Memory B cell (primary cell): Measurements from ENCODE around the gene MAP3K4.

ENCODE experiments used
- ATAC-seq: fragments of 150-1000 bp; cut with Tn5 transposase; 2 replicates; pipeline ENCODE4 v1.10.0; 2021; ENCODE audit warnings: low read depth, mild to moderate bottlenecking, moderate library complexity
- DNase-seq, 2 donors: peaks; one replicate each; pipeline ENCODE4 v3.0.0; 2022; ENCODE audit warnings: low spot score in 2 of 2
- H3K27ac Mint-ChIP-seq: one replicate; pipeline ENCODE4 v1.8.0; 2022; ENCODE audit warnings: mild to moderate bottlenecking, moderate library complexity, mixed read lengths
- H3K27me3 Mint-ChIP-seq: one replicate; pipeline ENCODE4 v1.8.0; 2022; ENCODE audit warnings: mixed read lengths
- H3K36me3 Mint-ChIP-seq: one replicate; pipeline ENCODE4 v1.8.0; 2022; ENCODE audit warnings: mild to moderate bottlenecking, mixed read lengths
- H3K4me1 Mint-ChIP-seq: one replicate; pipeline ENCODE4 v1.8.0; 2022; ENCODE audit warnings: mixed read lengths
- H3K4me3 Mint-ChIP-seq: one replicate; pipeline ENCODE4 v1.8.0; 2022; ENCODE audit warnings: mild to moderate bottlenecking, moderate library complexity, mixed read lengths
- H3K9me3 Mint-ChIP-seq: one replicate; pipeline ENCODE4 v1.8.0; 2022; ENCODE audit warnings: mixed read lengths

The MAP3K4 gene

GRCh38 chr6:161161889-161162624 is 170.5 kb downstream of the MAP3K4 start:
- Mint-ChIP-seq H3K9me3 (no peaks in the 10 kb centered on the region), H3K4me1 (no peaks in the 10 kb centered on the region), H3K4me3 (no peak overlapping the region), H3K36me3 (peaks cover under 1% of the 10 kb centered on the region), H3K27me3 (no peaks in the 10 kb centered on the region), H3K27ac (no peak overlapping the region)
- no peak for DNase-seq
- no peak for ATAC-seq

GRCh38 chr6:161162722-161163121 is 171.2 kb downstream of the MAP3K4 start:
- DNase-seq (no peak), ATAC-seq (no peak)
- H3K9me3 Mint-ChIP-seq: no peaks in the 10 kb centered on the region
- no peaks in the 10 kb centered on the region for H3K36me3 Mint-ChIP-seq
- H3K27ac Mint-ChIP-seq: no peak overlapping the region
- no peaks in the 10 kb centered on the region for H3K4me1 Mint-ChIP-seq
- no peaks in the 10 kb centered on the region for H3K27me3 Mint-ChIP-seq
- H3K4me3 Mint-ChIP-seq: no peak overlapping the region

GRCh38 chr6:161163466-161164181 is 172.1 kb downstream of the MAP3K4 start:
- Mint-ChIP-seq H3K36me3 (no peaks in the 10 kb centered on the region), H3K27me3 (no peaks in the 10 kb centered on the region)
- no peak for ATAC-seq

GRCh38 chr6:161164182-161164625 is 172.6 kb downstream of the MAP3K4 start:
- H3K27me3 Mint-ChIP-seq: no peaks in the 10 kb centered on the region

More at GRCh38 chr6:161163466-161164181, 172.1 kb downstream of the MAP3K4 start:
- H3K27ac Mint-ChIP-seq: no peak overlapping the region
- H3K4me3 Mint-ChIP-seq: no peak overlapping the region
- no peaks in the 10 kb centered on the region for H3K9me3 Mint-ChIP-seq
- DNase-seq: no peak
- peaks cover 4% of the 10 kb centered on the region for H3K4me1 Mint-ChIP-seq

GRCh38 chr6:161166176-161166575 is 174.6 kb downstream of the MAP3K4 start:
- Mint-ChIP-seq H3K4me1 (peaks cover 29% of the 10 kb centered on the region), H3K27ac (no peak overlapping the region), H3K9me3 (no peaks in the 10 kb centered on the region), H3K4me3 (no peak overlapping the region), H3K27me3 (no peaks in the 10 kb centered on the region), H3K36me3 (no peaks in the 10 kb centered on the region)
- ATAC-seq (no peak), DNase-seq (no peak)

More at GRCh38 chr6:161164182-161164625, 172.6 kb downstream of the MAP3K4 start:
- no peak for DNase-seq
- no peaks in the 10 kb centered on the region for H3K36me3 Mint-ChIP-seq
- H3K4me1 Mint-ChIP-seq: peaks cover 10% of the 10 kb centered on the region
- H3K9me3 Mint-ChIP-seq: no peaks in the 10 kb centered on the region
- H3K4me3 Mint-ChIP-seq: no peak overlapping the region
- no peak for ATAC-seq
- H3K27ac Mint-ChIP-seq: no peak overlapping the region

GRCh38 chr6:161166677-161167076 is 175.1 kb downstream of the MAP3K4 start:
- H3K4me3 Mint-ChIP-seq: no peak overlapping the region
- ATAC-seq (no peak), DNase-seq (no peak)
- H3K36me3 Mint-ChIP-seq: no peaks in the 10 kb centered on the region
- H3K4me1 Mint-ChIP-seq: peaks cover 30% of the 10 kb centered on the region
- no peaks in the 10 kb centered on the region for H3K9me3 Mint-ChIP-seq
- no peaks in the 10 kb centered on the region for H3K27me3 Mint-ChIP-seq
- H3K27ac Mint-ChIP-seq: no peak overlapping the region
